NCI-H146 (cell line): ENCODE results near the gene CALHM5.
"Not testable (repeated sequence)": the region's sequence is repeated elsewhere in the genome, so short reads cannot be mapped to it uniquely, and the experiment has no call there.

Source experiments
- DNase-seq: peaks from one replicate; lab custom pipeline; 2025; lab: John Stamatoyannopoulos, UW

The CALHM5 gene

GRCh38 chr6:116511424-116512110 is at the start of gene CALHM5:
TSS of gene CALHM5 (plus strand) at chr6:116511639. CDS start at chr6:116511697, 58 bp downstream.
- peak; percentile 27 for DNase-seq

- no peak for DNase-seq
These were observed 49.2 kb upstream of the CALHM5 start for GRCh38 chr6:116461932-116462885.

GRCh38 chr6:116463301-116463700 is 48.1 kb upstream of the CALHM5 start:
- DNase-seq, result no peak

- no peak for DNase-seq
These were observed 46.2 kb upstream of the CALHM5 start for GRCh38 chr6:116465246-116465645.

- DNase-seq, result no peak
These were observed 44.3 kb upstream of the CALHM5 start for GRCh38 chr6:116467096-116467495.

GRCh38 chr6:116467514-116467913 is 43.9 kb upstream of the CALHM5 start:
- DNase-seq, result no peak

- DNase-seq, result no peak
These were observed 43.1 kb upstream of the CALHM5 start for GRCh38 chr6:116468293-116468692.

- DNase-seq, result no peak
These were observed 39.9 kb upstream of the CALHM5 start for GRCh38 chr6:116471531-116471930.

- no peak for DNase-seq
These were observed 38.7 kb upstream of the CALHM5 start for GRCh38 chr6:116472706-116473105.

GRCh38 chr6:116475141-116475540 is 36.3 kb upstream of the CALHM5 start:
- no peak for DNase-seq

GRCh38 chr6:116476002-116476678 is 35.3 kb upstream of the CALHM5 start:
- no peak for DNase-seq

GRCh38 chr6:116482780-116483179 is 28.7 kb upstream of the CALHM5 start:
- DNase-seq, result no peak

- DNase-seq, result no peak
These were observed 27.8 kb upstream of the CALHM5 start for GRCh38 chr6:116483616-116484015.

GRCh38 chr6:116485559-116486184 is 25.8 kb upstream of the CALHM5 start:
- no peak for DNase-seq

- DNase-seq, result no peak
These were observed 19.7 kb upstream of the CALHM5 start for GRCh38 chr6:116491610-116492330.

- DNase-seq, result no peak
These were observed 18.9 kb upstream of the CALHM5 start for GRCh38 chr6:116492331-116493067.

GRCh38 chr6:116495161-116495560 is 16.3 kb upstream of the CALHM5 start:
- DNase-seq, result not testable (repeated sequence)

GRCh38 chr6:116497113-116497676 is 14.2 kb upstream of the CALHM5 start:
- DNase-seq, result no peak

GRCh38 chr6:116500969-116501433 is 10.4 kb upstream of the CALHM5 start:
- DNase-seq, result no peak

GRCh38 chr6:116507324-116507723 is 4.1 kb upstream of the CALHM5 start:
- no peak for DNase-seq
